NCI-H2227 treated with DMSO at 0.1 percent for 48 hours (cell line): ENCODE results near the gene ZNRF1.
A peak's percentile ranks its signal among the peaks of the same experiment; 100 is the strongest.
"Not testable (repeated sequence)": the region's sequence is repeated elsewhere in the genome, so short reads cannot be mapped to it uniquely, and the experiment has no call there.

ENCODE experiments used
- DNase-seq: peaks from one replicate; lab custom pipeline; 2025; lab: John Stamatoyannopoulos, UW

ZNRF1 gene

GRCh38 chr16:75002474-75002873 is 3.6 kb downstream of the ZNRF1 start:
- DNase-seq, result no peak

- no peak for DNase-seq
Measured at GRCh38 chr16:75003931-75004330, 5.1 kb downstream of the ZNRF1 start.

GRCh38 chr16:75004460-75004859 is 5.6 kb downstream of the ZNRF1 start:
- DNase-seq, result no peak

GRCh38 chr16:75005697-75006096 is 6.9 kb downstream of the ZNRF1 start:
- DNase-seq, result no peak

- DNase-seq, result no peak
Measured at GRCh38 chr16:75007443-75007842, 8.6 kb downstream of the ZNRF1 start.

GRCh38 chr16:75010427-75010826 is 11.6 kb downstream of the ZNRF1 start:
- DNase-seq, result no peak

GRCh38 chr16:75011634-75012307 is 12.9 kb downstream of the ZNRF1 start:
- DNase-seq, result no peak

- no peak for DNase-seq
Measured at GRCh38 chr16:75012380-75013081, 13.7 kb downstream of the ZNRF1 start.

GRCh38 chr16:75013123-75013522 is 14.3 kb downstream of the ZNRF1 start:
- DNase-seq, result not testable (repeated sequence)

- no peak for DNase-seq
Measured at GRCh38 chr16:75014318-75014717, 15.5 kb downstream of the ZNRF1 start.

- DNase-seq, result not testable (repeated sequence)
Measured at GRCh38 chr16:75016451-75017081, 17.7 kb downstream of the ZNRF1 start.

- peak; percentile 29 for DNase-seq
Measured at GRCh38 chr16:75017670-75018525, 19.1 kb downstream of the ZNRF1 start.

- no peak for DNase-seq
Measured at GRCh38 chr16:75019007-75019406, 20.2 kb downstream of the ZNRF1 start.

GRCh38 chr16:75019586-75019985 is 20.8 kb downstream of the ZNRF1 start:
- DNase-seq, result no peak

- DNase-seq, result no peak
Measured at GRCh38 chr16:75021410-75021809, 22.6 kb downstream of the ZNRF1 start.

GRCh38 chr16:75022567-75022966 is 23.7 kb downstream of the ZNRF1 start:
- DNase-seq, result no peak

GRCh38 chr16:75023009-75023408 is 24.2 kb downstream of the ZNRF1 start:
- no peak for DNase-seq

- no peak for DNase-seq
Measured at GRCh38 chr16:75024182-75024581, 25.4 kb downstream of the ZNRF1 start.

- no peak for DNase-seq
Measured at GRCh38 chr16:75024594-75024993, 25.8 kb downstream of the ZNRF1 start.

GRCh38 chr16:75025761-75026160 is 26.9 kb downstream of the ZNRF1 start:
- DNase-seq, result no peak

- DNase-seq, result not testable (repeated sequence)
Measured at GRCh38 chr16:75026239-75026891, 27.5 kb downstream of the ZNRF1 start.

- no peak for DNase-seq
Measured at GRCh38 chr16:75026892-75027391, 28.1 kb downstream of the ZNRF1 start.
